DOHH2 (cell line): ENCODE measurements around the gene TMEM132A.

Experiments used
- EZH2phosphoT487 ChIP-seq: fragments of 200-600 bp; sonication (generic); IDR thresholded peaks from 2 replicates; pipeline ENCODE4 v1.6.1; 2017; ENCODE audit warnings: borderline replicate concordance, mild to moderate bottlenecking, antibody characterized with exemption, low read length, moderate library complexity, mixed read lengths
- TF ChIP-seq, protein P1 (sequence below): fragments of 200-600 bp; sonication (generic); IDR thresholded peaks from one replicate; pipeline ENCODE4 v1.5.1; 2014; ENCODE audit warnings: antibody characterized with exemption, mild to moderate bottlenecking, low read depth, low read length; ENCODE audit not compliant: poor library complexity, severe bottlenecking

DNA sequence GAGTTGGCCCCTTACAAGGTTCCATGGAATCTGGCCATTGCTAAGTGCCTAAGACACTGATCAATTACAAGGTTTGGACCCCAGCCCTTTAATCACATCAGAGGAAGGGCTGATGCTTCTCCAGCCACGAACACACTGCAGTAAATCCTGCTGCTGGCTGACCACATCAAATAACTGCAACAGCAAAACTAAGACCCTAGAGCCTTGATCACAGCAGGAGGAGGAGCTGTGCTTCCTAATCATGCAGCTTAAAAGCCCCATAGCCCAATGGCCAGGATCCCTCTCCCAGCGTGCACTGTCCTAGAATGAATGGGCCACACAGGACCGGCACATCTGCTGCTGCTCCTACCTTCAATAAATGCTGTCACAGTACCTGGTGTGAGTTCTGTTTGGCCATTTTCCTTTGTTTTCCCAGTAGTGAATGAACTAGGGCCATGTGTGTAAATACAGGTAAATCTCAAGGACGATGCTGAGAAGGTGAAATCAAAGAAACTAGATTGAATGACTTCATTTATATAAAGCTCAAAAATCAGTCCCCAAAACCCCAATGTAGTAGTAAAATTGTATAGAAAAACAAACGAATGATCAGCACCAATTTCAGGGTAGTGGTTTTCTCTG is 44.2 kb upstream of the TMEM132A start:
- TF ChIP-seq, protein P1, sequence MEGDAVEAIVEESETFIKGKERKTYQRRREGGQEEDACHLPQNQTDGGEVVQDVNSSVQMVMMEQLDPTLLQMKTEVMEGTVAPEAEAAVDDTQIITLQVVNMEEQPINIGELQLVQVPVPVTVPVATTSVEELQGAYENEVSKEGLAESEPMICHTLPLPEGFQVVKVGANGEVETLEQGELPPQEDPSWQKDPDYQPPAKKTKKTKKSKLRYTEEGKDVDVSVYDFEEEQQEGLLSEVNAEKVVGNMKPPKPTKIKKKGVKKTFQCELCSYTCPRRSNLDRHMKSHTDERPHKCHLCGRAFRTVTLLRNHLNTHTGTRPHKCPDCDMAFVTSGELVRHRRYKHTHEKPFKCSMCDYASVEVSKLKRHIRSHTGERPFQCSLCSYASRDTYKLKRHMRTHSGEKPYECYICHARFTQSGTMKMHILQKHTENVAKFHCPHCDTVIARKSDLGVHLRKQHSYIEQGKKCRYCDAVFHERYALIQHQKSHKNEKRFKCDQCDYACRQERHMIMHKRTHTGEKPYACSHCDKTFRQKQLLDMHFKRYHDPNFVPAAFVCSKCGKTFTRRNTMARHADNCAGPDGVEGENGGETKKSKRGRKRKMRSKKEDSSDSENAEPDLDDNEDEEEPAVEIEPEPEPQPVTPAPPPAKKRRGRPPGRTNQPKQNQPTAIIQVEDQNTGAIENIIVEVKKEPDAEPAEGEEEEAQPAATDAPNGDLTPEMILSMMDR: no peak
- no peak for TF ChIP-seq EZH2phosphoT487
